ENCODE data around the gene SCAP. TPM values are rescaled to one million over a fixed set of nuclear protein-coding genes. Genes with fewer than 3 reads are reported as not detected.

Gene SCAP
- total and polyA plus RNA-seq, 2 donors (not counting 1 experiment from before 2014, with no cell fraction given): 55.8 to 113 TPM

GRCh38 chr3:47410801-47411646 lies 64.7 kb downstream of the SCAP start:
- no peak overlapping the region for H3K4me2 ChIP-seq (replicated peaks; ENCODE audit: low read depth, low read length, poor library complexity, severe bottlenecking)
- H3K9ac ChIP-seq (ENCODE audit: low read length): no peak overlapping the region
- no peak overlapping the region for H2AFZ ChIP-seq (ENCODE audit: insufficient read depth, low read depth, low read length, poor library complexity, severe bottlenecking)
- CTCF ChIA-PET: interaction anchor here (1.7 kb wide), 1 partner anchor 10 kb away, joined by 4 read pairs; no protein-coding TSS in a partner anchor
- no peaks in the 10 kb centered on the region for H3K79me2 ChIP-seq (ENCODE audit: control insufficient read depth, insufficient read depth, low read length)
- peaks cover under 1% of the 10 kb centered on the region for H4K20me1 ChIP-seq (ENCODE audit: control insufficient read depth, insufficient read depth, low read length, poor library complexity, severe bottlenecking)
- H3K27ac ChIP-seq (ENCODE audit: low read length in 2 of 2): no peak overlapping the region
- peak overlapping the region; percentile 63 for H3K27ac Mint-ChIP-seq
- POLR2A ChIA-PET: no interaction called here
- TF ChIP-seq CTCF (IDR thresholded peaks at IDR 0.05) (no peak), EZH2 (IDR thresholded peaks at IDR 0.05; ENCODE audit: borderline replicate concordance, insufficient read depth, low read depth, low read length, poor library complexity, severe bottlenecking) (no peak)
- no peaks in the 10 kb centered on the region for H3K9me3 ChIP-seq (ENCODE audit: control extremely low read depth in 1 of 3, control insufficient read depth in 2 of 3, insufficient read depth in 1 of 3, low read length in 2 of 3)
- peaks cover 18% of the 10 kb centered on the region for H3K4me1 Mint-ChIP-seq
- DNase-seq (no peak), ATAC-seq (ENCODE audit: low read depth) (no peak)
- no peak overlapping the region for H3K4me3 ChIP-seq (ENCODE audit: control extremely low read depth in 1 of 5, extremely low read depth in 1 of 5, insufficient read depth in 1 of 5, low read depth in 2 of 5, low read length in 4 of 5)
- H3K4me3 Mint-ChIP-seq: no peak overlapping the region
- H3K27me3 Mint-ChIP-seq: no peaks in the 10 kb centered on the region
- peaks cover 7 to 13% of the 10 kb centered on the region in 2 donors for H3K4me1 ChIP-seq (ENCODE audit: control insufficient read depth in 2 of 2, insufficient read depth in 2 of 2, low read length in 2 of 2)
- WGBS (ENCODE audit: insufficient coverage): 95% methylated on average over 29 of the region's 30 CpGs
- H3K36me3 ChIP-seq (replicated peaks in 1 of 2; ENCODE audit: control extremely low read depth in 1 of 2, control insufficient read depth in 1 of 2, extremely low read depth in 1 of 2, insufficient read depth in 2 of 2, low read length in 1 of 2): peaks cover 0 to 84% of the 10 kb centered on the region in 2 experiments
- no peaks in the 10 kb centered on the region for H3K27me3 ChIP-seq (replicated peaks in 1 of 4; ENCODE audit: control extremely low read depth in 1 of 4, control insufficient read depth in 3 of 4, insufficient read depth in 4 of 4, low read length in 3 of 4)
- H3K9me3 Mint-ChIP-seq (ENCODE audit: insufficient read depth): no peaks in the 10 kb centered on the region
- intact Hi-C loops (cut with micrococcal nuclease): no loop called here

GRCh38 chr3:47410417-47410720 lies 65.4 kb downstream of the SCAP start:
- Histone ChIP-seq H3K9me3 (ENCODE audit: control extremely low read depth in 1 of 3, control insufficient read depth in 2 of 3, insufficient read depth in 1 of 3, low read length in 2 of 3) (no peaks in the 10 kb centered on the region), H3K79me2 (ENCODE audit: control insufficient read depth, insufficient read depth, low read length) (peaks cover 2% of the 10 kb centered on the region), H3K4me1 (ENCODE audit: control insufficient read depth in 2 of 2, insufficient read depth in 2 of 2, low read length in 2 of 2) (peaks cover 7 to 13% of the 10 kb centered on the region in 2 donors), H3K4me2 (replicated peaks; ENCODE audit: low read depth, low read length, poor library complexity, severe bottlenecking) (no peak overlapping the region), H3K36me3 (replicated peaks in 1 of 2; ENCODE audit: control extremely low read depth in 1 of 2, control insufficient read depth in 1 of 2, extremely low read depth in 1 of 2, insufficient read depth in 2 of 2, low read length in 1 of 2) (peaks cover 0 to 87% of the 10 kb centered on the region in 2 experiments), H4K20me1 (ENCODE audit: control insufficient read depth, insufficient read depth, low read length, poor library complexity, severe bottlenecking) (peaks cover 7% of the 10 kb centered on the region), H3K27ac (ENCODE audit: low read length in 2 of 2) (no peak overlapping the region), H2AFZ (ENCODE audit: insufficient read depth, low read depth, low read length, poor library complexity, severe bottlenecking) (no peak overlapping the region), H3K9ac (ENCODE audit: low read length) (no peak overlapping the region), H3K4me3 (ENCODE audit: control extremely low read depth in 1 of 5, extremely low read depth in 1 of 5, insufficient read depth in 1 of 5, low read depth in 2 of 5, low read length in 4 of 5) (no peak overlapping the region), H3K27me3 (replicated peaks in 1 of 4; ENCODE audit: control extremely low read depth in 1 of 4, control insufficient read depth in 3 of 4, insufficient read depth in 4 of 4, low read length in 3 of 4) (no peaks in the 10 kb centered on the region)
- ATAC-seq (ENCODE audit: low read depth) (no peak), DNase-seq (no peak)
- ChIA-PET CTCF (no interaction called here), POLR2A (interaction anchor here (0.5 kb wide), 1 partner anchor 380 kb away, joined by 4 read pairs; no protein-coding TSS in a partner anchor)
- H3K27ac Mint-ChIP-seq: no peak overlapping the region
- no peaks in the 10 kb centered on the region for H3K9me3 Mint-ChIP-seq (ENCODE audit: insufficient read depth)
- H3K4me1 Mint-ChIP-seq: peaks cover 15% of the 10 kb centered on the region
- H3K4me3 Mint-ChIP-seq: no peak overlapping the region
- intact Hi-C loops (cut with micrococcal nuclease): no loop called here
- TF ChIP-seq EZH2 (IDR thresholded peaks at IDR 0.05; ENCODE audit: borderline replicate concordance, insufficient read depth, low read depth, low read length, poor library complexity, severe bottlenecking) (no peak), CTCF (IDR thresholded peaks at IDR 0.05) (no peak)
- WGBS (ENCODE audit: insufficient coverage): 75% methylated on average over 9 of the region's 10 CpGs
- H3K27me3 Mint-ChIP-seq: no peaks in the 10 kb centered on the region

Measured in B cell (primary cell).